Skeletal muscle tissue (tissue), 4 donors: ENCODE results near the gene WDR90. TPM values are rescaled to one million over a fixed set of nuclear protein-coding genes. Genes with fewer than 3 reads are reported as not detected.

Experiments used
- H3K27ac ChIP-seq: one replicate; pipeline ENCODE4 v1.7.0; 2013; ENCODE audit warnings: mild to moderate bottlenecking, low read depth, low read length, inconsistent platforms
- H3K27me3 ChIP-seq, 3 donors: one replicate each; pipeline ENCODE4 v1.7.0; 2013; ENCODE audit warnings: low read length in 3 of 3; ENCODE audit not compliant: control insufficient read depth in 3 of 3, insufficient read depth in 3 of 3
- H3K36me3 ChIP-seq, 3 donors: one replicate each; pipeline ENCODE4 v1.7.0; 2013; ENCODE audit warnings: low read length in 3 of 3; ENCODE audit not compliant: control insufficient read depth in 3 of 3, insufficient read depth in 3 of 3
- H3K4me1 ChIP-seq, 3 donors: one replicate each; pipeline ENCODE4 v1.7.0; 2013; ENCODE audit warnings: low read length in 3 of 3, mild to moderate bottlenecking in 3 of 3; ENCODE audit not compliant: control insufficient read depth in 3 of 3, insufficient read depth in 3 of 3
- H3K4me3 ChIP-seq, 3 donors: one replicate each; pipeline ENCODE4 v1.7.0; 2013; ENCODE audit warnings: low read length in 3 of 3
- H3K9ac ChIP-seq, 3 donors: one replicate each; pipeline ENCODE4 v1.7.0; 2013; ENCODE audit warnings: low read length in 3 of 3, mild to moderate bottlenecking in 3 of 3, moderate library complexity in 2 of 3, low read depth in 1 of 3
- H3K9me3 ChIP-seq, 3 donors: one replicate each; pipeline ENCODE4 v1.7.0; 2013; ENCODE audit warnings: low read length in 3 of 3; ENCODE audit not compliant: control insufficient read depth in 3 of 3
- total RNA-seq: library from RNA; depleted of rRNA; stranded (reverse); fragments of >200 nt; gene quantifications from one replicate; pipeline ENCODE4 v1.2.3, GENCODE V29; 2014
- donor health status: Osteomylitis.

The WDR90 gene
- total RNA-seq, 1 donor from 2014 or later = 6.3 TPM

GRCh38 chr16:625977-626765, 23.0 kb upstream of the WDR90 start:
- Histone ChIP-seq H3K36me3 (peaks cover 10 to 20% (median 15%) of the 10 kb centered on the region in 3 donors), H3K4me3 (no peak overlapping the region), H3K27ac (no peak overlapping the region), H3K4me1 (peaks cover 11 to 32% (median 26%) of the 10 kb centered on the region in 3 donors), H3K27me3 (no peaks in the 10 kb centered on the region), H3K9ac (no peak overlapping the region), H3K9me3 (no peaks in the 10 kb centered on the region)

- Histone ChIP-seq H3K9me3 (no peaks in the 10 kb centered on the region), H3K27me3 (no peaks in the 10 kb centered on the region), H3K27ac (no peak overlapping the region), H3K4me3 (no peak overlapping the region), H3K4me1 (peaks cover 11 to 29% (median 24%) of the 10 kb centered on the region in 3 donors), H3K9ac (no peak overlapping the region), H3K36me3 (peaks cover 10 to 20% (median 12%) of the 10 kb centered on the region in 3 donors)
Measured at GRCh38 chr16:626787-627453, 22.2 kb upstream of the WDR90 start.

GRCh38 chr16:627454-628239, 21.5 kb upstream of the WDR90 start:
- Histone ChIP-seq H3K27me3 (no peaks in the 10 kb centered on the region), H3K9ac (no peak overlapping the region), H3K27ac (no peak overlapping the region), H3K9me3 (no peaks in the 10 kb centered on the region), H3K4me3 (no peak overlapping the region), H3K4me1 (peaks cover 11 to 29% (median 26%) of the 10 kb centered on the region in 3 donors), H3K36me3 (peaks cover 10 to 20% (median 12%) of the 10 kb centered on the region in 3 donors)

- Histone ChIP-seq H3K9ac (no peak overlapping the region), H3K9me3 (no peaks in the 10 kb centered on the region), H3K4me1 (peaks cover 11 to 29% (median 26%) of the 10 kb centered on the region in 3 donors), H3K27me3 (no peaks in the 10 kb centered on the region), H3K27ac (no peak overlapping the region), H3K36me3 (peaks cover 10 to 20% (median 14%) of the 10 kb centered on the region in 3 donors), H3K4me3 (no peak overlapping the region)
Measured at GRCh38 chr16:628321-629061, 20.7 kb upstream of the WDR90 start.

- Histone ChIP-seq H3K27ac (no peak overlapping the region), H3K27me3 (no peaks in the 10 kb centered on the region)
Measured at GRCh38 chr16:629185-629832, 19.9 kb upstream of the WDR90 start.

GRCh38 chr16:629833-630248, 19.3 kb upstream of the WDR90 start:
- Histone ChIP-seq H3K27ac (no peak overlapping the region), H3K4me1 (peaks cover 14 to 31% (median 27%) of the 10 kb centered on the region in 3 donors), H3K27me3 (no peaks in the 10 kb centered on the region), H3K36me3 (peaks cover 14 to 28% (median 19%) of the 10 kb centered on the region in 3 donors), H3K4me3 (no peak overlapping the region), H3K9me3 (no peaks in the 10 kb centered on the region), H3K9ac (peak overlapping the region in 1 of 3 donors; percentile 33)

More at GRCh38 chr16:629185-629832, 19.9 kb upstream of the WDR90 start:
- peaks cover 13 to 26% (median 19%) of the 10 kb centered on the region in 3 donors for H3K36me3 ChIP-seq
- H3K4me3 ChIP-seq = no peak overlapping the region
- H3K4me1 ChIP-seq = peaks cover 11 to 29% (median 26%) of the 10 kb centered on the region in 3 donors
- H3K9me3 ChIP-seq = no peaks in the 10 kb centered on the region
- H3K9ac ChIP-seq = peak overlapping the region in 1 of 3 donors; percentile 40

GRCh38 chr16:630249-630814, 18.8 kb upstream of the WDR90 start:
- peak overlapping the region in 1 of 3 donors; percentile 33 for H3K9ac ChIP-seq
- H3K27ac ChIP-seq = no peak overlapping the region
- H3K4me3 ChIP-seq = no peak overlapping the region
- peaks cover 14 to 26% (median 17%) of the 10 kb centered on the region in 3 donors for H3K36me3 ChIP-seq
- no peaks in the 10 kb centered on the region for H3K27me3 ChIP-seq
- peaks cover 18 to 36% (median 31%) of the 10 kb centered on the region in 3 donors for H3K4me1 ChIP-seq
- no peaks in the 10 kb centered on the region for H3K9me3 ChIP-seq

- Histone ChIP-seq H3K9me3 (no peaks in the 10 kb centered on the region), H3K27me3 (no peaks in the 10 kb centered on the region), H3K4me3 (no peak within 1 kb of the TSS), H3K36me3 (peaks cover 13 to 21% (median 14%) of the 10 kb centered on the region in 3 donors), H3K4me1 (peaks cover 21 to 39% (median 35%) of the 10 kb centered on the region in 3 donors), H3K9ac (peak within 1 kb of the TSS in 1 of 3 donors; percentile 33), H3K27ac (no peak within 1 kb of the TSS)
Measured at GRCh38 chr16:630815-631405, 18.3 kb upstream of the WDR90 start, which contains the start of gene WFIKKN1. TSS of gene WFIKKN1 (plus strand) at chr16:630985. CDS start at chr16:631254, 269 bp downstream.
